ENCODE results near the gene GIGYF2.

The GIGYF2 gene

GRCh38 chr2:232798187-232798586 is 101.1 kb downstream of the GIGYF2 start:
- Histone ChIP-seq H3K27ac (no peak overlapping the region), H3K4me3 (ENCODE audit: low read depth, low read length) (no peak overlapping the region), H3K36me3 (replicated peaks) (peaks cover 24% of the 10 kb centered on the region), H3K27me3 (replicated peaks) (no peaks in the 10 kb centered on the region)
- DNase-seq: no peak
- TF ChIP-seq CTCF (IDR thresholded peaks at IDR 0.05; ENCODE audit: low read depth, low read length, missing control alignments): no peak
- in situ Hi-C loops (cut with HindIII; ENCODE audit: low pct_ligation_motif_present, low sequenced_read_pairs): no loop called here

GRCh38 chr2:232800166-232800565 is 103.0 kb downstream of the GIGYF2 start:
- in situ Hi-C loops (cut with HindIII; ENCODE audit: low pct_ligation_motif_present, low sequenced_read_pairs): no loop called here
- peaks cover 17% of the 10 kb centered on the region for H3K36me3 ChIP-seq (replicated peaks)
- H3K4me3 ChIP-seq (ENCODE audit: low read depth, low read length): no peak overlapping the region
- H3K27me3 ChIP-seq (replicated peaks): no peaks in the 10 kb centered on the region
- no peak overlapping the region for H3K27ac ChIP-seq
- no peak for DNase-seq
- no peak for TF ChIP-seq CTCF (IDR thresholded peaks at IDR 0.05; ENCODE audit: low read depth, low read length, missing control alignments)

GRCh38 chr2:232802091-232802490 is 105.0 kb downstream of the GIGYF2 start:
- Histone ChIP-seq H3K27ac (no peak overlapping the region), H3K36me3 (replicated peaks) (peaks cover 13% of the 10 kb centered on the region), H3K4me3 (ENCODE audit: low read depth, low read length) (no peak overlapping the region), H3K27me3 (replicated peaks) (no peaks in the 10 kb centered on the region)
- no peak for DNase-seq
- TF ChIP-seq CTCF (IDR thresholded peaks at IDR 0.05; ENCODE audit: low read depth, low read length, missing control alignments): no peak
- in situ Hi-C loops (cut with HindIII; ENCODE audit: low pct_ligation_motif_present, low sequenced_read_pairs): no loop called here

GRCh38 chr2:232809349-232810124 is 112.4 kb downstream of the GIGYF2 start:
- Histone ChIP-seq H3K27ac (no peak overlapping the region), H3K27me3 (replicated peaks) (no peaks in the 10 kb centered on the region), H3K4me3 (ENCODE audit: low read depth, low read length) (no peak overlapping the region), H3K36me3 (replicated peaks) (peaks cover 44% of the 10 kb centered on the region)
- in situ Hi-C loops (cut with HindIII; ENCODE audit: low pct_ligation_motif_present, low sequenced_read_pairs): no loop called here
- TF ChIP-seq CTCF (IDR thresholded peaks at IDR 0.05; ENCODE audit: low read depth, low read length, missing control alignments): no peak
- DNase-seq: no peak

DNA sequence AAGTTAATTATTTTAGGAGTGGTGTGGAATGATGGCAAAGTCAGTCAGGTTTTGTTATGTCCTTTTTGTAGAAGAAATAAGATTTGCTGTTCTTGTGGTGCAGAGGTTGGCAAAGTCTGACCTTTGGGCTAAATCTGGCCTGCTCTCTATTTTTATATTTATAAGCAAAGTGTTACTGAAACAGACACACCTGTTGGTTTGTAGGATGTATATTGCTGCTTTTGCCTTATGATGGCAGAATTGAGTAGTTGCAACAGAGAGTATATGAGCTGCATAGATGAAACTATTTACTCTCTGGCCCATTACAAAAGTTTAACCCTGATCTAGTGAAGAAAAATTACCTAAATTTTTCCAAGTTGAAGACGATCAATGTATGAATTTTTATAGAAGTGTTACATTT is 113.3 kb downstream of the GIGYF2 start:
- no peak for TF ChIP-seq CTCF (IDR thresholded peaks at IDR 0.05; ENCODE audit: low read depth, low read length, missing control alignments)
- peaks cover 46% of the 10 kb centered on the region for H3K36me3 ChIP-seq (replicated peaks)
- no peaks in the 10 kb centered on the region for H3K27me3 ChIP-seq (replicated peaks)
- H3K27ac ChIP-seq: no peak overlapping the region
- no peak overlapping the region for H3K4me3 ChIP-seq (ENCODE audit: low read depth, low read length)
- in situ Hi-C loops (cut with HindIII; ENCODE audit: low pct_ligation_motif_present, low sequenced_read_pairs): no loop called here
- DNase-seq: no peak

DNA sequence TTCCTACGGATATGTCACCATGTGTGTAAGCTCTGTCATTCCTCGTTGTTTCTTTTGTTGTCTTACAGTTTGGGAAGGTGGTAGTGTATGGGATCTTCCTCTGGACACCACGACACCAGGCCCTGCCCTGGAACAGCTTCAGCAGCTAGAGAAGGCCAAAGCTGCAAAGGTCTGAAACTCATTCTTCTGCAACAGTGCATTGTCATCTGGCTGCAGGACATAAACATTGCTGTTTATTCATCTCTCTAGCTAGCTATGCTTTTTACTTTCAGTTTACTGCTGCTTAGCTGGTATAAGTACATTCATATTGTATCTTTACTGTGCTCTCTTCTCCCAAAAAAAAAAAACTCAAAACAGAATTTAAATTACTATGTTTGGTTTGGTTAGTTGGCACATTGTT is 118.4 kb downstream of the GIGYF2 start:
- no peak overlapping the region for H3K4me3 ChIP-seq (ENCODE audit: low read depth, low read length)
- in situ Hi-C loops (cut with HindIII; ENCODE audit: low pct_ligation_motif_present, low sequenced_read_pairs): no loop called here
- H3K36me3 ChIP-seq (replicated peaks): peaks cover 34% of the 10 kb centered on the region
- no peak for TF ChIP-seq CTCF (IDR thresholded peaks at IDR 0.05; ENCODE audit: low read depth, low read length, missing control alignments)
- DNase-seq: no peak
- H3K27me3 ChIP-seq (replicated peaks): no peaks in the 10 kb centered on the region
- no peak overlapping the region for H3K27ac ChIP-seq

All from brain microvascular endothelial cell (primary cell).